ENCODE data around the gene FALEC.

FALEC gene

GRCh38 chr1:150530491-150531159, 15.1 kb downstream of the FALEC start:
- TF ChIP-seq REST (IDR thresholded peaks at IDR 0.05; ENCODE audit: insufficient read depth in 1 of 2, low read depth in 2 of 2, low read length in 2 of 2) (no peak), FOXP2 (optimal IDR thresholded peaks at IDR 0.05; ENCODE audit: borderline replicate concordance, extremely low read depth, extremely low read length, insufficient read depth) (no peak), POLR2AphosphoS5 (IDR thresholded peaks at IDR 0.05; ENCODE audit: low read depth, low read length) (no peak), TAF1 (IDR thresholded peaks at IDR 0.05; ENCODE audit: borderline replicate concordance, insufficient read depth, low read length) (no peak), SIN3A (IDR thresholded peaks at IDR 0.05; ENCODE audit: borderline replicate concordance, insufficient read depth, low read length) (no peak)

- no peak for TF ChIP-seq REST (IDR thresholded peaks at IDR 0.05; ENCODE audit: insufficient read depth in 1 of 2, low read depth in 2 of 2, low read length in 2 of 2)
- TF ChIP-seq SIN3A (IDR thresholded peaks at IDR 0.05; ENCODE audit: borderline replicate concordance, insufficient read depth, low read length): no peak
- TF ChIP-seq POLR2AphosphoS5 (IDR thresholded peaks at IDR 0.05; ENCODE audit: low read depth, low read length): no peak
- TF ChIP-seq FOXP2 (optimal IDR thresholded peaks at IDR 0.05; ENCODE audit: borderline replicate concordance, extremely low read depth, extremely low read length, insufficient read depth): no peak
- TF ChIP-seq TAF1 (IDR thresholded peaks at IDR 0.05; ENCODE audit: borderline replicate concordance, insufficient read depth, low read length): no peak
Measured at GRCh38 chr1:150532860-150533259, 17.3 kb downstream of the FALEC start.

GRCh38 chr1:150534002-150534401, 18.4 kb downstream of the FALEC start:
- TF ChIP-seq SIN3A (IDR thresholded peaks at IDR 0.05; ENCODE audit: borderline replicate concordance, insufficient read depth, low read length): no peak
- no peak for TF ChIP-seq REST (IDR thresholded peaks at IDR 0.05; ENCODE audit: insufficient read depth in 1 of 2, low read depth in 2 of 2, low read length in 2 of 2)
- no peak for TF ChIP-seq FOXP2 (optimal IDR thresholded peaks at IDR 0.05; ENCODE audit: borderline replicate concordance, extremely low read depth, extremely low read length, insufficient read depth)
- TF ChIP-seq TAF1 (IDR thresholded peaks at IDR 0.05; ENCODE audit: borderline replicate concordance, insufficient read depth, low read length): no peak
- no peak for TF ChIP-seq POLR2AphosphoS5 (IDR thresholded peaks at IDR 0.05; ENCODE audit: low read depth, low read length)

GRCh38 chr1:150535511-150536287, 20.1 kb downstream of the FALEC start:
- TF ChIP-seq TAF1 (IDR thresholded peaks at IDR 0.05; ENCODE audit: borderline replicate concordance, insufficient read depth, low read length) (no peak), REST (IDR thresholded peaks at IDR 0.05; ENCODE audit: insufficient read depth in 1 of 2, low read depth in 2 of 2, low read length in 2 of 2) (no peak), SIN3A (IDR thresholded peaks at IDR 0.05; ENCODE audit: borderline replicate concordance, insufficient read depth, low read length) (no peak), POLR2AphosphoS5 (IDR thresholded peaks at IDR 0.05; ENCODE audit: low read depth, low read length) (no peak), FOXP2 (optimal IDR thresholded peaks at IDR 0.05; ENCODE audit: borderline replicate concordance, extremely low read depth, extremely low read length, insufficient read depth) (no peak)

Data from PFSK-1 (cell line).